ENCODE measurements around the gene PRR33.

PRR33 gene

DNA sequence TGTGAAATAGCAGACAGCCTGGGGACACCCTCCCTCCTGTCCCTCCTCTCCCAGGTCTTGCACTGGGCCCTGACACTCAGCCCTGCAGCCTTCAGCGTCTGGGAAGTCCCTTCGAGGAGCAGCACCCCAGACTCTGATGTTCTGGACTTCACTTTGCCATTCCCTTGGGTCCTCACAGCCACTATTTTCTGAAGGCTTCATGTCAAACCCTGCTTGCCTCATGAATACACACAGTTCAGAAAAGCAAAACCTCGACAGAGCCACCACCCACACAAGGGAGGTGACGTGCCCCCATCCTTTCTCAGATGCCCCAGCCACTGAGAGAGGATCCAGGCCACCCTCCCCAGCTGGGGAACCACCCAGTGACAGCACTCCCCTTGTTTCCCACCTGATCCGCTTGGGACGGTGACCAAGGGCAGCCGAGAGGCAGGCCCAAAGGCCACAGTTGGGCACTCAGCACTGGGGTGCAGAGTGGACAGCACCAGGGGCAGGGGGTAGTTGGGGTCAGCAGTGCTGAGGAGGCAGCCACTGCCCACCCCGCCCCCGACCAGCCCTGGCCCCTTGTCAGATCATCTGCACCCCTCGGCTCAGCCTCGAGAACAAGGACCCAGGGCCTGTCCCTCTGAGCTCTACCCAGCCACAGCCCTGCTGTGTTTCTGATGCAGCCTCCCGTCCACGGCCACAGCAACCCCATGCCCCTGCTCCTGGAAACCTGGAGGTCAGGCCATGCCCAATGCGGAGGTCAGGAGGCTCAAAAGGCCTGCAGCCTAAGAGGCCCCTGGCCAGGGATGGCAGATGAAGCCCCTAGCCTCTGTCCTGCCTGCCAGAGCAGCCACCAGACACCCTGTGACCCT is 24.7 kb upstream of the PRR33 start:
- DNase-seq, result no peak

DNA sequence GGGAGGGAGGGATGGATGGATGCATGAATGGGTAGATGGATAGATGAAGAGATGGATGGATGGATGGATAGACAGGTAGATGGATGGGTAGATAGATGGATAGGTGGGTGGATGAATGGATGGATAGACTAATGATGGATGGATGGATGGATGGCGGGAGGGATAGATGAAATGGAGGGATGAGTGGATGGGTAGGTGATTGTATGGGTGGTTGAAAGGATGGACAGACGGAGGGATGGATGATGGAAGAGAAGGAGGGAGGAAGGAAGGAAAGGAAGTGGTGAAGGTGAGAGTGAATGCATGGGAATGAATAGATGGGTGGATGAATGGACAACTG is 24.1 kb upstream of the PRR33 start:
- no peak for DNase-seq

DNA sequence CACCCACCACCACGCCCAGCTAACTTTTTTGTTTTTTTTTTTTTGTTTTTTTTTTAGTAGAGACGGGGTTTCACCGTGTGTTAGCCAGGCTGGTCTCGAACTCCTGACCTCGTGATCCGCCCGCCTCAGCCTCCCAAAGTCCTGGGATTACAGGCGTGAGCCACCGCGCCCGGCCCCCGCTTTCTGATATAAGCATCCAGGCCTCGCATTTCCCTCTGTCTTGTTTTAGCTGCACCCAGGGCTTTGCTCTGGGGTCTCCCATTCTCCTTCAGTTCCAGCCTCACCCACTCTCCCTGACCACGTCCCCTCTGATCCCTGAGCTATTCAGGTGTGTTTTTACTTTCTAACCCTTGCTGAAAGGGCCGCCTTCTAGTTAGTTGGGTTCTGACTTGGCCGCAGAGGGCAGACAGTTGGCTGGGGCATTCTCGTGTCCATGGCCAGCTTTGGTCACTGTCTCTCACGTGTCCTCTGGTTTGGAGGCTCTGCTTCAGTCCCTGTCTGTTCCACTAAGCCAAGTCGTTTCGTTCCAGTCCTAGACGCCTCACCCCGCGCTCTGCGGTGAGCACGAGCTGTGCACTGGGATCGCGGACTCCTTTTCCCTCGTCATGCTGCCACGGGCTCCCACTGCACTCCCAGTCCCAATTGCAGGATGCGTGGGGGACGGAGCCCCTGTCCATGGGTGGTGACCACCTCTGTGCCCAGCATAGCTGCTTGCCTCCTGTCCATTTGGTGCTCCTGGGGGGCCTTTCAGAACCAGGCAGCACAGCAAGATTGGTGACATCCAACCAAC is 21.8 kb upstream of the PRR33 start:
- no peak for DNase-seq

DNA sequence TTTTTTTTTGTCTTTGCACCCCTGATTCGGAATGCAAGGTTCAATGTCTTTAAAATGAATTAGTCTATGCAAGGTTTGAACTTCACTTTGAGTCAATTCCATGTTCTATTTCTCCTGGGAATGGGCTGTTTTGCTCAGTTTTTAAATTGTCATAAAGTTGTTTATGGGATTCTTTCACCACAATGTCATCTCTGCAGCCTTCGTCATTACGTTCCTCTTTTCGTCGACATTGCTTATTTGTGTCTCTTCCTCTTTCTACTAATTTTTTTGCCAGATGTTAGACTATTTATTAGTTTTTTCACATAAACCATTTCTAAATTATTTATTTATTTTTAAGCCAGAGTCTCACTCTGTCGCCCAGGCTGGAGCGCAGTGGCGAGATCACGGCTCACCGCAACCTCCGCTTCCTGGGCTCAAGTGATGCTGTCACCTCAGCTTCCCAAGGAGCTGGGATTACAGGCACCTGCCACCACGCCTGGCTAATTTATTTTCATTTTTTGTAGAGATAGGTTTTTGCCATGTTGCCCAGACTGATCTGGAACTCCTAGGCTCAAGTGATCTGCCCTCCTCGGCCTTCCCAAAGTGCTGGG is 20.7 kb upstream of the PRR33 start:
- DNase-seq, result no peak

DNA sequence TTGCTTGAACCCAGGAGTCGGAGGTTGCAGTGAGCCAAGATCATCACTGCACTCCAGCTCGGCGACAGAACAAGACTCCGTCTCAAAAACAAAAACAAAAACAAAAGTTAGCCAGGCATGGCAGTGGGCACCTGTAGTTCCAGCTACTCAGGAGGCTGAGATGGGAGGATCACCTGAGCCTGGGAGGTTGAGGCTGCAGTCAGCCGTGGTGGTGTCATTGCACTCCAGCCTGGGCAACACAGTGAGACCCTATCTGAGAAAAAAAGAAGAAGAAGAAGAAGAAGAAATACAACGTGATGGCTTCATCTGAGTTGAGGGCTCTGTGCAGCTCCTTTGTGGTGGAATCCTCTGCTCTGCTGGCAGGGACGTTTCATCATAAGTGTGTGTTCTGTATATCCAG is 17.8 kb upstream of the PRR33 start:
- DNase-seq, result no peak

DNA sequence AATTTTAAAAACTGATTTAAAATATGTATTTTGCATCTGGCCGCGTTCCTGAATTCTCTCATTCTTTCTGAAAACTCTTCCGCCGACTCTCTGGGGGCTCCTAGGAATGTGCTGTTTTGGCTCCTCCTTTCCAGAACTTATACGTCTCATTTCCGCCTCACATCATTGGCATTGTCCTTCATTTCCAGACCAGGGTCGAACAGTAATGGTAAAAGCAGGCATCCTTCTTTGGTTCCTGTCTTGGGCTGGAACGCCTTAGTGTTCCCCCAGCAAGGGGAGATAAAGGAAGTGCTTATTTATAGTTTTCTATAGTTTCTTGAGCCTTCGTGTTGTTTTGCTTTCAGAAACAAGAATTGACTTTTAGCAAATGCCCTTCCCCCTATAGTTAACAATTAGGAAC is 16.9 kb upstream of the PRR33 start:
- DNase-seq, result no peak

DNA sequence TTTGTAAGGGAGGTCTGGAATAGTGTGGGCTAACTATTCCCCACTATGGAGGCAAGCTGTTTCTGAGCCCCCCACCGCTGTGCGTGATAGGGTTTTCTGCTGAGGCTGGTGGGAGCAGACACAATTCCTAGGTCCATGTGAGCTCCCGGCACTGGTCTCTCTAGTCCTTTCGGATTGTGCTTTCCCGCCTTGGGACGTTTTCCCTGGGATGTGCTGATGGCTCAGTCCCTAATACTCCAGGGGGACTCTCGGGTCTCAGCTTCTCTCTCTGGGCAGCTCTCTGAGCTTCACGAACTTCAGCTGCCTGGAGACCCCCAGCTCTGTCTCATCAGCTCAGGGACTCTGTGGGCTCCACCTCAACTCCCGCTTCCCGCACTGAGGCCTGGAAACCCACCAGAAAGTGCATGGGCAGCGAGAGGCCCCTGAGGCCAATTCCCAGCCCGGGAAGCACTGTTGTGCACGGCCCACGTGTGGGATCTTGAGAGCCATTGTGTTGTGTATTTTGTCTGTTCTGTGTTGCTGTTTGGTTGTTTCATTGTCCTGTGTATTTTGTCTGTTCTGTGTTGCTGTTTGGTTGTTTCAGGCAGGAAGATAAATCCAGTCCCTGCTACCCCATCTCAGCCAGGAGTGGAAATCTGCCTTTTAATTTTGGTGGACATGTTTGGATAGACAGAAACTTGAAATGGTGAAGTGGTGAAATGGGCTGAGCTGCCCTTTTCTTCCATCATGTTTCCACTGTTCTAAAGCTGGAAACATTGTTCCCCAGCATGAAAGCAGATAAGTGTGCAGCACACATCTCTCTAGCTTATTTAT is 15.1 kb upstream of the PRR33 start:
- DNase-seq, result no peak

DNA sequence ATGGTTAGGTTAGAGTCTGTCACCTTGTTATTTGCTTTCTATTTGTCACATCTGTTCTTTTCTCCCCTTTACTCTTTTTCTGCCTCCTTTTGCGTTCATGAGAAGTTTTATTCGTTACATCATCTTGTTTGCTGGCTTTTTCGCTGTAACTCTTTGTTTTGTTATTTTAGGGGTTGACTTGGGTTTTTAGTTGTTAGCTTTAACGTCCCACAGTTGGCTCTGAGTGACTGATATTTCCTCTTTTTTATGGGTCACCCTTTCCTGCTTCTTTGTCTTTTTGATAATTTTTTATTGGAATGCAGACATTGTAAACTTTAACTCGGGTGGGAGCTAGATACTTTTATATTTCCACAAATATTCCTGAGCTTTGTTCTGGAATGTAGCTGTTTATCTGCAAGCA is 14.5 kb upstream of the PRR33 start:
- no peak for DNase-seq

DNA sequence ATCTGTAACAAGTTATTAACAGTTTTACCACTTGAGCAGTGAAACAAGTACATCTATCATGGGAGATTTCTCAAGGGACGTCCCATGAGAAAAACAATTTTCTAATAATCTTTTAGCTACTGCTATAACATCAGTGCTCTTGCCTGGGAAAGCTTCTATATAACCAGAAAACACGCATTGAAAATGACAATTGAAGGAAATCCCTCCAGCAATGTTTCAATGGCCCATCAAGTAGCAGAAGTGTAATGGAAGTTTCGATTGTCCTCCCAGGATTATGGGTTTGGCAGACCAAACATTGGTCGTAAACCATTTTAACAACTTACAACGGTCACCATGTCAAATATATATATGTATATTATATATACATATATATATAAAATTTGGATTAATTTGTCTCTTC is 8.0 kb upstream of the PRR33 start:
- no peak for DNase-seq

DNA sequence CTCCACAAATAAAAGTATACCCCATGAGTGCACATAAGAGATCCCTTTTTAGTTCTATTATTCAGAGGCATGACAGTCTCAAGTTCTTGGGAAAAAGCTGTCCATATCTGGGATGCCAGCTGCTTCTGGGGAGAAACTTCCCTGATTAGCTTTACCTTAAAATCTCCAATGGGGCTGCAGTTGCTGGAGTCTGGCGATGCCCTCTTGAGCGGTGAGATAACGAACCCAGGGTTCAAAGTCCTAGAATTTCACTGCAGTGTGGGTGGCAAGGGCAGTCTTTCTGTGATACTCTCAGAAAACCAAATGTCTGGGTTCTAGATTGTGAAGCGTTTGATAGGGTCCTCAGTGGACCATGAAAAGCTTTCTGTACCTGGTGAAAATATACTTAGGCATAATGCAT is 7.4 kb upstream of the PRR33 start:
- DNase-seq, result no peak

DNA sequence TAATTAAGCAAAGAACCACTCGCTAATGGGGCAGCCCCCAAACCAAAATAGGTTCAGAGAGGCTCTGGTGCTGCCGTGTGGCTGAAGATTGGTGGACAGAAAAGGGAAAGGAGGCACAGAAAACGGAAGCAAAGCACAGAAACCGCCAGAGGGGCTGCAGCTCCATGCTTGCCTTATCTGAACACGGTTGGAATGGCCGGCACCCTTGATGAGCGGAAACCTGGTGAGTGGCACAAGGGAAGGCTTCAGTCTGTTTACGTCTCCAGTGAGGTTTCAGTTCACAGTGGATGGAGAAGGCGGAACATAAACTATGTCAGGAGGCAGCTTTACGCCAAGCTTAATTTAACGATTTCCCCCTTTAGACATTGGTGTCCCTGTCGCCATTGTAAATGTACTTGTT is 5.2 kb upstream of the PRR33 start:
- no peak for DNase-seq

DNA sequence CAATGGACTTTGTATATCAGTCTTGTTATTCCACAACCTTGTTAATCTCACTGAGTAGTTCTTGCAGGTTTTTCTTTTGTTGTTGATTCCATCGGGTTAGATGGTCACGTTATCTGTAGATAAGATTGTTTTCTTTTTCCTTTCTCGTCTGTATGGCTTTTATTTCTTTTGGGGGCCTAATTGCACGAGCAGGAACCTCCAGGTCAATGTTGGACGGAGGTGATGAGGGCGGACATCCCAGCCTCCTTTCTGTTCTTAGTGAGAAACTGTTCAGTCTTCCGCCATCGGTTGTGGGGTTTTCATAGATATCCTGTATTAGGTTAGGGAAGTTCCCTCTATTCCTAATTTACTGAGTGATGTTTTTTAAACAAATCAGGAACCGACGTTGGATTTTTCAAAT is 4.8 kb upstream of the PRR33 start:
- no peak for DNase-seq

DNA sequence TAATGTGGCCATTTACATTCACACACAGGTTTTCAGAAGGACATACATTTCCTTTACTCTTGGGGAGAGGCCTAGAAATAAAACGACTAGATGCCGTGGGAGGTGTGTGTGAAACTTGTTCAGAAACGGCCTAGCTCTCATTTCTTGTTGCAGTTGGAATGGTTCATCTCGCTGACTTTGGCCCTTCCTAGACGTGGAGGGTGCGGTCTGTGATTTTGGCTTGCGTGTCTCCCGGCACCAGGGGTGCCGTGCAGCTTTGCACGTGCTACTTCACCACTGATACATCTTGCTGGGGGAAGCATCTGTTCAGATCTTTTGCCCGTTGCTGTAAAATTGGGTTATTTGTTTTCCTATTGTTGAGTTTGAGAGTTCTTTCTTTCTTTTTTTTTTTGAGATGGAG is 3.1 kb upstream of the PRR33 start:
- no peak for DNase-seq

DNA sequence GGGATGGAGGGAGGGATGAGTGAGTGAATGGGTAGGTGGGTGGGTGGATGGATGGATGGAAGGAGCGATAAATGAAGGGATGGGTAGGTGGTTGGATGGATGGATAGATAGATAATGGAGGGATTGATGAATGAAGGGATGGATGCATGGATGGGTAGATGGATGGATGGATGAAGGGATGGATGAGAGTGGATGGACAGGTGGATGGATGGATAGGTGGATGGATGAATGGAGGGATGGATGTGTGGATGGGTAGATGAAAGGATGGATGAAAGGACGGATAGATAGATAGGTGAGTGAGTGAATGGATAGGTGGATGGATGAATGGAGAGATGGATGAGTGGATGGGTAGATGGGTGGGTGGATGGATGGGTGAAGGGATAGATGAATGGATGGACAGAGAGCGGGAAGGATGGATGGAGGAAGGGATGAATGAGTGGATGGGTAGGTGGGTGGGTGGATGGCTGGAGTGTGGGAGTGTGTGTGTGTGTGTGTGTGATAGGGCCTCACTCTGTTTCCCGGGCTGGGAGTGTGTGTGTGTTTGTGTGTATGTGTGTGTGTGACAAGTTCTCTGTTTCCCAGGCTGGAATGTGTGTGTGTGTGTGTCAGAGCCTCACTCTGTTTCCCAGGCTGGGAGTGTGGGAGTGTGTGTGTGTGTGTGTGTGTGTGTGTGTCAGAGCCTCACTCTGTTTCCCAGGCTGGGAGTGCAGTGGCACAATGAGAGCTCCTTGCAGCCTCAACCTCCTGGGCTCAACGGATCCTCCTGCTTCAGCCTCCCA is 2.1 kb upstream of the PRR33 start:
- DNase-seq, result no peak

DNA sequence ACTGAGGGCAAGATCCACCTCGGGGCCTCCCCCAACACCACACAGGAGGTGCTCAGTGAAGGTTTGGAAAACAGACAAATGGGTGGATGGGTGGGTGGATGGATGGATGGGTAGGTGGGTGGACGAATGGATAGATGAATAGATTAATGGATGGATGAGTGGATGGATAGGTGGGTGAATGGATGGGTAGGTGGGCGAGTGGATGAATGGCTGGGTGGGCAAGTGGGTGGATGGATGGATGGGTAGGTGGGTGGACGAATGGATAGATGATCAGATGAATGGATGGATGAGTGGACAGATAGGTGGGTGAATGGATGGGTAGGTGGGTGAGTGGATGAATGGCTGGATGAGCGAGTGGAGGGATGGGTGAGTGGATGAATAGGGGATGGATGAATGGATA is 863 bp upstream of the PRR33 start:
- DNase-seq, result no peak

DNA sequence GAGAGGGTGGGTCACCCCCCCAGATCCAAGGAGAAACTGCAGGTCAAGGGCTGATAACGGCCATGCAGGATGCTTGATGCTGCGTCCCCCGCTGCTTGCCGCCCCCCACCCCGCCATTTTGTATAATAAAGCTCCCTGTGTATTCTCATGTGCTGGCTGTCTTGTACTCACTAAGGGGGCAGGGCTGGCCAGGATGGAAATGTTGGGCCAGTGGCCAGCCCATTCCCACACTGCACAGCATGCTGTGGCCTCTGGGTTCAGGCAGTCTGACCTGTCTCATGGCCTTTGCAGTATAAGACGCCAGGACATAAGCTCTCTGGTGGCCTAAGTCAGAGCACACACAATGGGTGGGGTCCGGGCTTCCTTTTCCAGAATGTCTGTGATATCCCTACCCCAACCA is 421 bp upstream of the PRR33 start:
- no peak for DNase-seq

DNA sequence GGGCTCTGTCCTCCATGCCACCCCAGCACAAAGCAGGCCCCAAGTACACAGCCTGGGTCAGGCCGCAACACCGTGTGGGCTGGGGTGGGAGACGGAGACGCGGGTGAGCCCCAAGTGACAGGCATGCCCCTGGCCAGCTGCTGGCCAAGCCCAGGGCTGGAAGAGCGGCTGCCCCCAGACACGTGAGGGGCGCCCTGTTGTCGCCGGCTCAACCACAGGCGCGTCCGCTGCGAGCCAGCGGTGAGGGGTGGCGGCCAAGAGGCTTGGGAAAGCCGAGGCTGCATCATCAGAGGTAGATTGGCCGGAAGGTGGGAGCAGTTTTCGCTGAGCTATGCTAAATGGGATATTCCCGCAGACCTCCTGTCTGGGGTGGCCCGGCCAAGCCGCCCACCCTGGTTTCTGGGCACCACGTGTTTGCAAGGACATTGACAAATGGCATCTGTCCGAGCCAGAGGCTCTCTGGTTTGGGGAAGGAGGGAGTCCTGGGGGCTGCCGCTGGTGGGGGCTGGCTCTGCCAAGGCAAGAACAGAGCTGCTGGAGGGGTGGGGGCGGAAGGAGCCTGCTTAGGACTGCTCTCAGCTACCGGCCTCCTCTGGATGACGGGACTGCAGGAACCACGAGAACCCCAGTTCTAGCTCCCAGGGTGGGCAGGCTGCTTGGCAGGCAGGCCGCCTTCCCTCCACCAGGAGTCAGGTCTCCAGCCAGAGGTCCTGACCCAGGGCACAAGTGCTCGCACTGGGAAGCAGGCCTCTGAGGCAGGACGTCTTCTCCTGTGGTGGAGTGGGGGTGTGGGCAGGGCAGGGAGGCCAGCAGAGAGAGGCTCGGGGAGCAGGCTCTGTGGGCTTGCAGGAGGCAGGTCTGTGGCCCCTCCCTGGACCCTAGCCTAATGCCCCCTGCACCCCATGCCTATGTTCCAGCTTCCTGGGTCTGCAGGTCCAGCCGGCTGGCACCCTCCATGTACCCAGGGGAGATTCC is 552 bp downstream of the PRR33 start:
- DNase-seq, result no peak

DNA sequence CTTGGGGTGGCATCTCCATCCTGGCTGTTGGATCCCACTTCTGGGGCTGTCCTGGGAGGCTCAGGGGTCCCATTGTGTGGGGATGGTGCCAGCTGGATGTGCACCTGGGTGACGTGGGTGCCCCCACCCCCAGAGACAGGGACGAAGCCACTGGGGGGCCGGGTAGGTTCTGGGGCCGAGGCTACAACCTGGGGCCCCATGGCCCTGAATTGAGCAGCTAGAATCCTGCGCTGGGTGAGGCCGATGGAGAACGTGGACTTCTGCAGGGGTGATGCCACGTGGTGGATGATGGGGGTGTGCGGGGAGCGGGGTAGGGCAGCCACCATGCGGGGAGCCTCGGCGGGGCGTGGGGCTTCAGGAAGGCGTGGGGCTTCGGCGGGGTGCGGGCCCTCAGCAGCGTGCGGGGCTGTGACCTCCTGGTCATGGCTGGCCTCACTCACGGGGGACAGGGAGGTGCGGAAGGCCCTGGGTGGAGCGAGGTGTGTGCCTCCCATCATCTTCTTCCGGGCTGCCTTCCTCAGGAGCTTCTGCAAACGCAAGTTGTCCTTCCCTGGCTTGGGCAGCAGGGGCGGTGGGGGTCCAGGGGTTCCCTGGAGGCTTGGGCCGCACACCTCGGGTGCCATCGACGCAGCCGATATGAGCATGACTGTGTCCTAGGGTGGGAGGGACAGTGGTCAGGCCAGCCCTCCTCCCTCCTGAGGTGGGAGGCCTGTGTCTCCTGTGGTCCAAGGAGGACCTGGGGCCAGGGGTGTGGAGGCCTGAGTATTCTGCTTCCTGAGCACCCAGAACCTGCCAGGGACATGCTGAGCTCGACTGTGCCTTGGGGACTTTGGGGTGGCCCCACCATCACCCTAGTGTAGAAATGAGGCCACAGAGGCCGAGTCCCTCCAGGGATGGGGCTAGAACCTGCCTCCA is 1.5 kb downstream of the PRR33 start:
- DNase-seq, result no peak

DNA sequence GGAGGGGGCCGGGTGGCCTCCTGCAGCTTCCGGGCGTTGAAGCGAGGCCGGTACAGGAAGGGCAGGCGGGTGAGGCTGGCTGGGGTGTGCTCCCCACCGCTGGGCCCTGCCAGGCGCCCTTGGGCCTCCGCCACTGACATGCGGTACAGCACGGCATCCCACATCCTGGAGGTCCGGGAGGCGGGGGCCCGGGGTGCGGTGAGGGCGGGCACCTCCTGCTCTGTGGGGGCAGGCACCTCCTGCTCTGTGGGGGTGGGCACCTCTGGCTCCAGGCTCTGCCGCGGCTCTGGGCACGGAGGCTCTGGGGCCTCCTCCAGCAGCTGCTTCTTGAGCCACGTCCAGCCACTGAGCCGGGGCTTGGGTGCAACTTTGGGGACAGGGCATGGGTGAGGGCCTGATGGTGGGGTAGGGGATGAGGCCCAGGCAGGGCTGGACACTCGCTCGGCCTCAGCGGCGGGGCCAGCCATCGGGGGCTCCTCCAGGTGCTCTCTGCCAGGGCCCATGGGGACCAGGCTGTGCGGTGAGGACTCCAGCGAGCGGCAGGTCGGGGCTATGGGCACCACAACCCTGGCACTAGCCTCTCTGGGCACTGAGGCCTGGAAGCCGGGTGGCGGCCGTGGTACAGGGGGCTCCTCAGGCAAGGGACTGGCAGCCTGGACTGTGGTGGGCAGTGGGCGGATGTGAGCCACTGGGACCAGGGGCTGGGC is 2.3 kb downstream of the PRR33 start:
- no peak for DNase-seq
